A549 treated with AZD9567 at 1 μM for 4 hours (cell line): ENCODE results near the gene IGFBP4. TPM values are rescaled to one million over a fixed set of nuclear protein-coding genes. Genes with fewer than 3 reads are reported as not detected.

Experiments used
- total RNA-seq: library from RNA; stranded (reverse); fragments of 200-300 nt; extraction: Qiagen RNA extraction; gene quantifications from 5 replicates; pipeline ENCODE4 v1.2.3, GENCODE V29; 2022; ENCODE audit not compliant: insufficient read depth

Gene IGFBP4
- 2,235 to 2,843 TPM (median 2,588 TPM) in 5 replicates for total RNA-seq

GRCh38 chr17:40443196-40443987, at the start of gene IGFBP4:
IGFBP4 (plus strand) TSS chr17:40443450; CDS start chr17:40443736, 286 bp downstream.

GRCh38 chr17:40417609-40418427, 25.4 kb upstream of the IGFBP4 start, which contains the start of gene TOP2A:
TOP2A (minus strand) TSS chr17:40417896; CDS start chr17:40417791, 105 bp downstream.

DNA sequence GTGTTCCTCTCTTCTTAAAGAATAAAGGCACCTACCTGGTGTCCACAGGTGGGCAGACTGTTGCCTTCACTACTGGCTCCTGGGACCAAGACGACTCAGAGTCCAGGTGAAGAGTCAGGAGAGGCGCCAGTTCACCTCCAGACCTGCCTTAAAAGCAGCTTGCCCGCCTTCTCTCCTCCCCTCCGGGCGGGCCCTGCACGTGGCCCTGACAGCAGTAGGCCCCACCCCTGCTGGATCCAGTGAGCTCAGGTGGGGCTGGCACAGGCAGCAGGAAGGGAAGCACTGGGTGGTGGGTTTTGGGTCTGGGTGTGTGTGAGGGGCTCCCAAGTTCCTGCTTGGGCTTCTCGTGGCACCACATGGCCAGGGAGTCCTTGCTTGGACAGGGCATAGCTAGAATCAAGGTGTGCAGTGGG, 58.3 kb downstream of the IGFBP4 start, which contains the start of gene TNS4:
Gene TNS4 (minus strand): TSS at position 125 of the 413 bp plus-strand sequence. CDS start 5,198 bp downstream, outside the sequence.

Other genes starting within 250 kb of the IGFBP4 start
- gene WIPF2, start 224.1 kb upstream of the IGFBP4 start, total RNA-seq: 18.6 to 22.4 TPM (median 21.0 TPM) in 5 replicates
- 55.2 to 75.3 TPM (median 58.9 TPM) in 5 replicates for gene CDC6, start 155.6 kb upstream of the IGFBP4 start, total RNA-seq
- 29.9 to 43.0 TPM (median 34.9 TPM) in 5 replicates for gene RARA, start 134.3 kb upstream of the IGFBP4 start, total RNA-seq
- 0.81 to 1.2 TPM (median 0.92 TPM) in 4 of 5 replicates, not detected in the other for gene GJD3, start 78.7 kb upstream of the IGFBP4 start, total RNA-seq
- 181 to 244 TPM (median 224 TPM) in 5 replicates for gene TOP2A, start 25.6 kb upstream of the IGFBP4 start, total RNA-seq
- gene TNS4, start 58.2 kb downstream of the IGFBP4 start, total RNA-seq: 146 to 216 TPM (median 192 TPM) in 5 replicates
- 0.68 to 0.89 TPM (median 0.81 TPM) in 4 of 5 replicates, not detected in the other for gene CCR7, start 122.0 kb downstream of the IGFBP4 start, total RNA-seq
- 98.4 to 106 TPM (median 105 TPM) in 5 replicates for gene SMARCE1, start 204.4 kb downstream of the IGFBP4 start, total RNA-seq
- gene KRT222, start 221.7 kb downstream of the IGFBP4 start, total RNA-seq: 0.21 to 0.65 TPM (median 0.38 TPM) in 4 of 5 replicates, not detected in the other